Astrocyte of the spinal cord (primary cell): ENCODE data around the gene ERBB4.

Experiments used
- DNase-seq: peaks from one replicate; pipeline ENCODE4 v3.0.0; 2011; ENCODE audit warnings: low read depth, low spot score
- H3K4me3 ChIP-seq: 2 replicates; pipeline ENCODE4 v1.5.1; 2011; ENCODE audit warnings: low read depth, mild to moderate bottlenecking, low read length, moderate library complexity
- in situ Hi-C: cut with HindIII; loops from 2 replicates; pipeline ENCODE4 v1.10.0; 2017; ENCODE audit warnings: low sequenced_read_pairs
- TF ChIP-seq, protein P1 (sequence below): IDR thresholded peaks from 2 replicates; pipeline ENCODE4 v1.5.1; 2012; ENCODE audit warnings: low read depth, mild to moderate bottlenecking, low read length, inconsistent platforms

ERBB4 gene

DNA sequence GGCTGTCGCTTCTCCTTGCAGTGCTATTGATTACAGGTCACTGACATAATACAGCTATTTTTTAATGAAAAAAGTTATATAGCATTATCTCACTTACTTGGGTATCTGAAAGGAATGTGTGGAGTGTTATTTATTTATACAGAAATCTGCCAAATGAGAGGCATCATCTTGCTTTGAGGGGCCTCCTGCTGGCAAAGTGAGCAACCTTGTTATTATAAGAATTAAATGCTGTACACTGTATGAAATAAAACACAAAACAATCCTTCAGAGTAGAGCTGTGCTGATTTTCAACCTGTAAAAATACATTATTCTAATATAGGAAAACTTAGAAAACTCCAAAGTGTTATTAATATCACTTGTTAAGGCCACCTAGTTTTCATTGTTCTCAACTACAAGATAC, 20.9 kb downstream of the ERBB4 start:
- in situ Hi-C loops: no loop called here
- DNase-seq: no peak
- no peak overlapping the region for H3K4me3 ChIP-seq
- TF ChIP-seq, protein P1, sequence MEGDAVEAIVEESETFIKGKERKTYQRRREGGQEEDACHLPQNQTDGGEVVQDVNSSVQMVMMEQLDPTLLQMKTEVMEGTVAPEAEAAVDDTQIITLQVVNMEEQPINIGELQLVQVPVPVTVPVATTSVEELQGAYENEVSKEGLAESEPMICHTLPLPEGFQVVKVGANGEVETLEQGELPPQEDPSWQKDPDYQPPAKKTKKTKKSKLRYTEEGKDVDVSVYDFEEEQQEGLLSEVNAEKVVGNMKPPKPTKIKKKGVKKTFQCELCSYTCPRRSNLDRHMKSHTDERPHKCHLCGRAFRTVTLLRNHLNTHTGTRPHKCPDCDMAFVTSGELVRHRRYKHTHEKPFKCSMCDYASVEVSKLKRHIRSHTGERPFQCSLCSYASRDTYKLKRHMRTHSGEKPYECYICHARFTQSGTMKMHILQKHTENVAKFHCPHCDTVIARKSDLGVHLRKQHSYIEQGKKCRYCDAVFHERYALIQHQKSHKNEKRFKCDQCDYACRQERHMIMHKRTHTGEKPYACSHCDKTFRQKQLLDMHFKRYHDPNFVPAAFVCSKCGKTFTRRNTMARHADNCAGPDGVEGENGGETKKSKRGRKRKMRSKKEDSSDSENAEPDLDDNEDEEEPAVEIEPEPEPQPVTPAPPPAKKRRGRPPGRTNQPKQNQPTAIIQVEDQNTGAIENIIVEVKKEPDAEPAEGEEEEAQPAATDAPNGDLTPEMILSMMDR: peak; percentile 6

DNA sequence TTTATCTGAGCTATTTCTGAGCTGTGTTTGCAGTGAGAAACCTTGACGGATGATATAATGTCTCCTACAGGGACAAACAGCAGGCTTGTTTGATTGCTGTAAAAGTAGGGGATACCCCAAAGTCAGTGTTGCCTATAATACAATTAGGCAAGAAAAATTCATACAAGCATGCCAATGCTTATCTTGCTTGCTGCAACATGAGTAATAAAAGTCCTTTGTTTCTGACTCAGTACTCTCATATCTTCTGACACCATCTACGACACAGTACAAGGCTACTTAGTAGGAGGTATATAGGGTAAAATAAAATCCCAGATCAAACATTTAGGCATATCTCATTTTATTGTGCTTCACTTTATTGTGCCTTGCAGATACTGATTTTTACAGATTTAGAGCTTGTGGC, 33.0 kb downstream of the ERBB4 start:
- H3K4me3 ChIP-seq: no peak overlapping the region
- in situ Hi-C loops: no loop called here
- TF ChIP-seq, protein P1: no peak
- no peak for DNase-seq

DNA sequence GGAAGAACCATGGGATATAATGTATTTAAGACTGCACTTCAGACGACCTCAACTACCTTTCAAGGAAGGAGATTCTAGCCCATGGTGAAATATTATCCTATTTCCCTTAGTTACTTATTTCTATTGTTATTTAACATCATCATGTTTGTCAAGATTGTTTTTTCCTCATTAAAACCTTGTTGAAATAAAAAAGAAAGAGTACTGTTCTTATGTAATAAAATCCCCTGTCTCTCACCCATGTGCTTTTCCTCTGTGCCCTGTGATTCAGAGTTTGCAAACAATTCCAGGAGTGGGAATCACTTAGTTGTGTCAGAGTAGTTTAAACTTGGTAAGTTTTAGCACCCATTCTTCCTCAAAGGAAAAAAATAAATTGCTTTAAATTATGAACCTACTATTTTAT, 43.6 kb downstream of the ERBB4 start:
- in situ Hi-C loops: no loop called here
- TF ChIP-seq, protein P1: no peak
- DNase-seq: no peak
- H3K4me3 ChIP-seq: no peak overlapping the region

DNA sequence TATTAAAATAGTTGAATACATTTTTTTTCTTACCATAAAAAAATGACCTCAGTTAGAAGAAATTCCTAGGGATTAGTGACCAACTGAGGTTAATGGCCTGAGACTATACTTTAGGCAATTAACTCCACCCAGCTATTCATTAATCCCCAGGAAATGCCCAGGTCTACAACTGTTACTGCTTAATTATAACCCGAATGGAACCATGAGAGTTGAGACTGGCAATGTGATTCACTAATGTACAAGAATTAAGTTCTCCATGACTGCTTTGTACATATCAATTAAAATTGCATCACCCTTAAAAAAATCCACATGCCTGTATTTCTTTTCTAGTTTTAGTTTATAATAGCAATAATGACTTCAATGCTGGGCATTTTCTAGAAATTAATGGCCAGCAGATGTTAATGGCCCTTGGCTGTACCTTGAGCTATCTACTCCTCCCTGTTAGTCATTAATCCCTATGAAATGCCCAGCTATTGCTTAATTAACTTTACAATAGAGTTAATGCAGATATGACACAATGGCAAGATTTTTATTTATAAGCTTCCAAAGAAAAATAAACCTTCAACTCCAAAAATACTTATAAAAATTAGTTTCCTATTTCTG, 44.1 kb downstream of the ERBB4 start:
- DNase-seq: no peak
- in situ Hi-C loops: no loop called here

DNA sequence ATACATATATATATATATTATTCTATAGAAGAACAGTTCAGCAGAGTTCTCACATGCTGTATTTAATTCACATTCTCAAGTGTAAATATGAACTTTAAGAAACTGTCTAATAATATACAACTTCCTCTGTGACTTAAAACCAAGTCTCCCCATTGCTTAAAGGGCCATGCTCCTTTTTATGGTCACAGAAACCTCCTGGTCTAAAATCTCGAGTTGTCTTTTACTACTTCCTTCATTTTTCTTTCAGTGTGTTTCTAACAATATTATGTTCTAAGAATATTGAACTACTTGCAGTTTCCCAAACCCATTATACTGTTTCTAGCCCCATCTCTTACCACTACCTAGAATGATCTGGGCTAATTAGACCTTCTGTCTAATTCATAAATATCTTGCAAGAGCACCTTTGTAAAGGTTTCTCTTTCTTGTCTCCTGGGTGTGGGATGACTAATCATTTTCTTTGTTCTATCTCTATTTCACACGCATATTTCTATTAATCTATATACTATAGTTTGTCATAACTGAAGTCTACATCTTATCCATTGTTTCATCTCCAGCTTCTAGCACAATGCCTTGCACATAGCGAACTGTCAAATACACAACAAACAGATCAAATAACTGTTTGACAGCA, 48.8 kb downstream of the ERBB4 start:
- in situ Hi-C loops: no loop called here
- no peak for DNase-seq
- TF ChIP-seq, protein P1: no peak
- no peak overlapping the region for H3K4me3 ChIP-seq

More for the DNA sequence above, 44.1 kb downstream of the ERBB4 start:
- TF ChIP-seq, protein P1: no peak
- no peak overlapping the region for H3K4me3 ChIP-seq

DNA sequence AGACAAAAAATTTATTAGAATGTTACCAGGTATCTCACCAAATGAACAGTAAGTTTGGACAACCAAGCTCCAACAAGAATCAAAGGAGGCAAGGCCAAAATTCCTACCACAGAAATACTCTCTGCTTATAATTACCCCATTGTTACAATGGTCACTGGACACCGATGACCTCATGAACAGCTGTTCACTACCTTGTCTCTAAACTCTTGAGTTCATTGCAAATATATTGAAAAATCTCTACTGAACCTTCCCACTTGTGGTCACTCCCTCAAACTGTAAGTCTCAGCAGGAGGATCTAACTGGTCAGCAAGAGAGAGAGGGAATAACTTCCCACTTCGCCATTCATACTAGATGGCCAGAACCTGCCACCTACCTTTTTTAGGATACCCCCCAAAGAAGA, 50.0 kb downstream of the ERBB4 start:
- in situ Hi-C loops: no loop called here
- DNase-seq: no peak
- no peak overlapping the region for H3K4me3 ChIP-seq
- TF ChIP-seq, protein P1: no peak
